DMS153 (cell line): Measurements from ENCODE around the gene MYO16.

Experiments
- DNase-seq: peaks from one replicate; lab custom pipeline; 2025; lab: John Stamatoyannopoulos, UW

Gene MYO16

DNA sequence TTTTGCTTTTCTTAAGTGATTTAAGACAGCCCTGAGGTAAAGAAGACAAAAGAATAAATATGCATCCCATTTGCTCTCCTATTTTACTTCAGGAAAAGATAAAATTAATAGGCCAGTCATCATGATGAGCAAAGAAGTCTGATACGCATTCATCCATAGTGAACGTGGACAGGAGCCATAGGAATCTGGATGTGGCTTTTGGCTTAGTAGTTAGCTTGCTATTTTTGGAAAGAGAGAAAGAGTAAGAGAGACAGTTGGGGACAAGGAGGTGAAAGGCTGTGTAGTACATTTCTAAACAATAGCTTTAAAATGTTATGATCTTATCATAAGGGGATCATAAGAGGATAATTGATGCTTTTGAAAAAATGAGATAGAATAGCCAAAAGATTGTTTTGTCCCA is 611.7 kb downstream of the MYO16 start:
- no peak for DNase-seq

DNA sequence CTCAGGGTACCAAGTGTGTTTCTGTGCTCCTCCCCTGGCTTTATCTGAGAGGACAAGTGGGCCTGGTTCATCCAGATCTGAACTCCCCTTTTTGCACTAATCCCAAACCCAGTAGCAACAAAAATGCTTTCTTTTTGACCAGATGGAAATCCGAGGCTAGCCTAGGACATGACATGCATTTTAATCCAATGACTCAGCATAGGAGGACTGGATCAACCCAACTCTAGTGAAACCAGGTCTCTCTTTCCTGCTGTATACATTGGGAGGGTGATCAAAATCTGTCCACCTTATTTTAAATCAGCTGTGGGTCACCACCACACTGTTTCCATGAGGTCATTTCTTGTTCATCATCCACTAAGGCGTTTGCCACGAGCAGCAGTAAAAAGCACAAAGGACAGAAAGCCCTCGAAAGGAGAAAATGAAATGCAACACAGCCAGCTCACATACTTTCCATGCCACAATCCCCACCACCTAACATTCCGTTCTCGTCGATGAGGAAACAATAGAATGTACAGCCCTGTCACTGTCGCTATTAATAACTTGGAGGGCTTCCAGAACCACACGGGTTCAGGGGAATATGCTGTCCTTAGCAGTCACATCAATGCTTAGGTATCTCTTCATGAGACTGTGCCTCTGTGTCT is 614.0 kb downstream of the MYO16 start:
- no peak for DNase-seq

DNA sequence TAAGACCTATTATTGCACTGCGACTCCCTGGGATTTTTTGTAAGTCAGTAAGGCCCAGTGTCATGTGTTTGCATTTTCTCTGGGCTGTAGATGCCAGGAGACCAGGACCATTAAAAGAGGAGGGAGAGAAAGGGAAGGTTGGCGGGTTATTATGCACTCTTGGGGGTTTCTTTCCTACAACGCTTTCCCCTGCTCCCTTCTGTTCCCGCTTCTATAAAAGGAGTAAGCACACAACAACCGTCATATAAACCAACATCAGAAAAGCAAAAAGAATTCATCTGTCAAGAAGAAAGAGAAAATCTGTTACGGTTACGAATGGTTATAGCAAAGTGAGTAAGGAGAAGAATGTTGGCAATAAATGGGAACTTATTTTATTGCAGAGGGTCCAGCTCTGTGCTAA is 615.2 kb downstream of the MYO16 start:
- DNase-seq = no peak

DNA sequence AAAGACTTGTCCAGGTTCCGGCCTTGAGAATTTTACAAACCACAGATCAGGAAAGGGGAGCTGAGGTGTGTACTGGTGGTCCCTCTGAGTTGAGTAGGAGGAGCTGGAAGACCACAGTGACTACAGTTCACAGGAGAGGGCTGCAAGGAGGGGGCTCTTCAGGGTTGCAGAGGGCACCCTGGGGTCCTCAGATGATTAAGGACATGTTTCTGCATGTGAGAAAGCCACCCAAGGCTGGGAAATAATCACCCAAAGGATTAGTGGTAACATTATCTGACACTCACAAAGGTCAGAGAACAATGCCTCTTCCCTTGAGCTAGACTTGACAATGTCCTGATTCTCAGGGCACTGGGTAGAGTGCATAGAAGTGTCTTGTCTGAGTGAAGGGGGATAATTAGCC is 616.6 kb downstream of the MYO16 start:
- DNase-seq = no peak

DNA sequence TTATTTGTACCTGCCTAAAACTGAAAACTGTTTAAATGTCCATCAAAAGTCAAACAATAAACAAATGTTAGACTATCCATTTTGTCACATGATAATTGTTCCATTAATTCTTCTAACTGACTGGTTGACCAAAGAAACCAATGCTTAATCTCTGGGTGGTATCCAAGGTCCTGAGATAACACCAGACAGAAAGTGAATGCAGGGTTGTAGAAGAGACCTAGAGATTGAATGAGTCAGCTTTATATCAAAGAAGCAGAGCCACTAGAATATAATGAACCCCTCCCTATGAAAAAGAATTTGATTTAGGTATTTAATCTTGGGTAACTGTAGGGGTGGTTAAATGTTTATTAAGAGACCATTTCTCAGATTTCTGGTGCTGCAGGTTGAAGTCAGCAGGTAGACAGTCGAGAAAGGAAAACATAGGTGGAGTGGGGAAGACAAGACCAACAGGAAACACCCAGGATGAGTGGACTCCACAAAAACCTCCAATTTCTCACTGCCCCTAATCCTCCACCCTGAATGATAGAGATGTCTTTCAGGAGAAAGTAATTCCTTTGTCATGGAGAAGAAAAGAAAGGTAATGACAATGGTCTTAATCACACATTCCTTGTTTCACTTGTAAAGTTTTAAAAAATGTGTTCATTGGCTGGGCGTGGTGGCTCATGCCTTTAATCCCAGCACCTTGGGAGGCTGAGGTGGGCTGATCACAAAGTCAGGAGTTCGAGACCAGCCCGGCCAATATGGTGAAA is 620.5 kb downstream of the MYO16 start:
- DNase-seq = no peak

DNA sequence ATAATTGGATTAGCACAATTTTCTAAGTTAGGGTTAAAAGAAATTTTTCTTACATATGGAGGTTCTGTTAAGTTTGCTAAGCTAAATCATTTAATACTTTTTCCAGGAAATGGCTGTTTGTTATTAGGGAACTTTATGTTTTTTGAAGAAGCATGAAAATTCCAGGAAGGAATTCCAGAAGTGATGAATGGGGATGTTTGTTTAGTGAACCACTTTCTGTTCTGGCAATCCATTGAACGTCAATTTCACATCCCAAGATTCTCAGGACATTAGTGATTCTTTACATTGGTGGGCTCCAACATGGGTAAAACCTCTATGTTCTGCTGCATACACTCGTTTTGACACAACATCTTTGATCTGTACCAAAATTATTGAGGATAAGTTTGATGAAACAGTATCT is 622.5 kb downstream of the MYO16 start:
- no peak for DNase-seq

DNA sequence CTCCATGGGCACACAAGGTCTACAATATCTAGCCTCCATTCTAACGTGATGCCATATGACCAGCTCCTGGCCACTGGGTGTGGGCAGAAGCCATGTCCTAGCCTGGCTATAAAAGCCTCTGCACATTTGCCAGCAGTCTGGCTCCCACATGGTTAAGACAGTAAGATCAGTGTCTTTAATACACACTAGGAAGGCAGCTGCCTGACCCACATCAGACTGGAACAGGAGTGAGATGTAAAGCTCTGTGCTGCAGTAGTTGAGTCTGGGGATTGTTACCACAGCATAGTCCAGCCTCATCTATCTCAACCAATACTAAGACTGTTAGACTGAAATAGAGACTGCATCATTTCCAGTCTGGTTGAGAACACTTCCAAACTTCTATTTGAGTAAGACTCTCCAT is 623.9 kb downstream of the MYO16 start:
- DNase-seq = no peak

DNA sequence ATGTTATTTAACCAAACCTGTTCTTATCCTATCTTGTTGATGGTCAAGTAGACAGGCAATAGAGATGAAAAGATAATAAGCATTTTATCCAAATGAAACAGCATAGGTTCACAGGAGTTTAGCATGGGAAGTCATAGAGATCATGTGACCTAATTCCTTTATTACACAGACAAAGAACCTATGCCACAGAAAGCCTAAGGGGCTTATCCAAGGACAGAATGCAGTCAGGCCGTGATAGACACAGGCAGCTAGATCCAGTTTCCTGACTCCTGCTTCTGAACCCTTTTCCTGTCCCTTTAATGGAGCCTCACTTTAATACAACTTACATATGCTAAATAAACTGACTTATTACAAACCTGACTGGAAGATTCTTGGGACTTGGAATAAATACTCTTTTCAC is 624.9 kb downstream of the MYO16 start:
- DNase-seq = no peak

DNA sequence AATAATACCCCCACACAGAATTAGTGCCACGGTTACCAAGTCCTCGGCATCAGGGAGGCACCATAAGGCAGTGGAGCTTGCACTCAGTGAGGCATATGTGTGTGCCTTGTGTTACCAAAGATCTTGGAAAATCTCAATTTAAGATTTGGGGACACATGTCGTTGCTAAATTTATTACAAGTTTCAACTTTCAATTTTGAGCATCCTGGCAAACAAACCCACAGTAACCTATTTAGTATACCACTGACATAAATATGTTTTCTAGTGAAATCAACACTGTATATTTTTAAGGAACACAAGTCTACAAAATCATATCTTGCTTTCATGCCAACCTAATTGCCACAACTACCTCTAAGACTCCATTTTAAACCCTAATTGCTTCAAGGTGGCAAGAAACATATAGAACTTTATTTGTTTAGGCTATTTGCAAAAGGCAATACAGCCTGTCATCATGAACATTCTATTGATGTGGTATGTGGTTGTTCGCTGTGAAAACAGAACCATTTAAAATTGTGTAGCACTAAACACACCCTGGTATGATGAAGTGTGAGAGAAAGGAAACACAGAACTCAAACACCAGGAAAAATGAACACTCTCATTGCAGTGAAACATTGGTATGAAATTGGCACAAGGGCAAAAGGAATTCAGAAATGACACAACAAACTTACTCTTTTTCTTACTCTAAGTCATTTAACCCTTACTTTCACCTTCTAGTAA is 625.9 kb downstream of the MYO16 start:
- no peak for DNase-seq

DNA sequence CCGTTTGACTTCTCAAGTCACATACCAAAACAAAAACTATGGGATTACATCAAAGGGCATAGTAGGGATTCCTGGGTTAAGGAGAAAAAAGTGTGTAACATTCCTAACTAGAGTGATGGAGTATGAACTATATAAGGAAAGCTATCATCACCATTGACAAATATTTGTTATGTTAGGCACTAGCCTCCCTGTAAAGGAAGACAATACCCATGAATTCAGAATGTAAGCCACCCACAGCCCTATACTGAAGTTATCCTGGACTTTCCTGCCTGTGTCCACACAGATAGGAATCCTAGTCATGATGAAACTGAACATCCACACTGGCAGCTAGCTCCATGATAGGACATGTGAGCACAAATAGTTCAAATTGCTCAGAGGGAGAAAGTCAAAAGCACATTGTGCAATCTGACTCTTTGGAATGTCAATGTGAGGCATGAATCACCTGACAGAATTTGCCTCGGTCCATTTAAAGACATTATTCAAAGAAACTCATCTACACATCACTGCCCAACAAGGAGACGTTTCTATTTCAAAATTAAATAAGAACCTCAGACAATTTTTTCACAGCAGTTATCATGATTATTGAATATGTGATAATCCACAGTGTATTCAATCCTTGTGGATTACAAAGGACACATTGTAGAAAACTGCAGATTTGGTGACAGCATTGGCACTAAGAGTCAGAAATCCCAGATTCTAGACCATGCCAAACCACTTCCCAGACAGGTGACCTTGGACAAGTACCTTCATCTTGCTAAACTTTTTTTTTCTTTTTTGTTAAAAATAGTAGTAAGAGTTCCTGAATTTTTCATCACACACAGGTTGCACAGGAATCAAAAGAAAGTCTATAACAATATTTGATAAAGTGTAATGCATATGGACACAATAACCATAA is 627.7 kb downstream of the MYO16 start:
- DNase-seq = no peak
